Gastroesophageal sphincter (tissue), 3 donors: ENCODE measurements around the gene LRRC51.

Experiments
- CTCF ChIP-seq, 4 experiments: fragments of 200-600 bp in 2 of 4; fragments of 450-650 bp in 2 of 4; sonication (generic) in 1 of 4; IDR thresholded peaks; one replicate each; pipeline ENCODE4 v1.5.1; 2017 to 2019; ENCODE audit warnings: antibody characterized with exemption in 4 of 4, mild to moderate bottlenecking in 2 of 4, moderate library complexity in 2 of 4
- POLR2AphosphoS5 ChIP-seq: sonication (generic); formaldehyde crosslinking; IDR thresholded peaks from one replicate; pipeline ENCODE4 v1.6.1; 2017; ENCODE audit warnings: antibody characterized with exemption

DNA sequence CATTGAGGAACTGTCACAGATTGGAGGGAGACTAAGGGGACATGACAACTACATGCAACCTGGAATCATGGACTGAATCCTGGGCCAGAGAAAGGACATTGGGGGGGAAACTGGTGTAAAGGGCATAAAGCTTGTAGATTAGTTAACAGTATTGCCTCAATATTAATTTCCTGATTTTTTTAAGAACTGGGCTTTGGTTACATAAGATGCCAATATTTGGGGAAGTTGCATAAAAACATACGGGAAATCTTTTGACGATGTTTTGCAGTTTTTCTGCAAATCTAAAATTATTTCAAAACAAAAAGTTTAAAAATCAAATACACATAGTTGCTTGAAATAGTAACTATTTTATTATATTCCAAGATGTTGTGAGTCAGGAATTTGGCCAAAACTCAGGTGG is 52.0 kb downstream of the LRRC51 start:
- TF ChIP-seq CTCF (IDR thresholded peaks at IDR 0.05), result no peak
- no peak for TF ChIP-seq POLR2AphosphoS5
